HUDEP-2 (cell line): ENCODE results near the gene GPR17.

ENCODE experiments used
- DNase-seq, 76 experiments: peaks; one replicate each; lab custom pipeline; 2025; ENCODE audit not compliant: unreplicated experiment in 76 of 76; lab: John Stamatoyannopoulos, UW

The GPR17 gene

DNA sequence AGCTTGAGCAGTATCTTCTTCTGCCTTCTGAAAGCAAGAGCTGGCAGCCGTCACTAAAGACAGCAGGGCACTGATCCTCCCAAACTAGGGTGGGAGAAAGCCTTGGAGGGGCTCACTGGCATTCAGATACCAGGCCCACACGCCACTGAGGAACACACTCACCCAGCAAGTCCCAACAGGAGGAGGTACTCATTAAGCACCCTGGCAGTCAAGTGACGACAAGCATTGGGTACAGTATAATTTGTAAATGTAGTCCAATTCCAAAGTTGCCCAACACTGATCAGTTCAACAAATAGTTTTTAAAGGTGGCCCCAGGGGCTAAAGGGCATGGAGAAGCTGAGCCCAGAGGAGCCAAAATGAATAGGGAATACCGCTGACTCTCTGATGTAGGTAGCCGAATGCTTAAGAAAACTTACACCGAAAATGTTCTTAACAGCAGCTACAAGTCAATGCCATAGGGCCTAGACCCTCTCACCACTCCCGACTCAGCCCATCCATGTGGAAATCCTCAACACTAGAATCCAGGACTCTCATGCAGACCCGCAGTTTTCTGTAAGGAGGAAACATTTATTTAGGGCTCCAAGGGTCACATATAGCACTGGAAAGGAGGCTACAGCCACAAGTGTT, 19.4 kb downstream of the GPR17 start:
- DNase-seq: no peak

DNA sequence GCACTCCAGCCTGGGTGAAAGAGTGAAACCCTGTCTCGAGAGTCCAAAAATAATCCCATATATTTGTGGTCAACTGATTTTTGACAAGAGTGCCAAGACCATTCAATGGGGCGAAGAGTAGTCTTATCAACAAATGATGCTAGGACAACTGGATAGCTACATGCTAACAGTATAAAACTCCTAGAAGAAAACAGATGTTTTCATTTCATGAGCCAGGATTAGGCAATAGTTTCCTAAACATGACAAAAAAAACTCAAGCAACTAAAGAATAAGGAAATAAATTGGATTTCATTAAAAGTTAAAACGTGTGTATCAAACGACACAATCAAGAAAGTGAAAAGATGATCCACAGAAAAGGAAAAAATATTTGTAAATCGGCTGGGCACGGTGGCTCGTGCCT, 23.1 kb downstream of the GPR17 start:
- no peak for DNase-seq

DNA sequence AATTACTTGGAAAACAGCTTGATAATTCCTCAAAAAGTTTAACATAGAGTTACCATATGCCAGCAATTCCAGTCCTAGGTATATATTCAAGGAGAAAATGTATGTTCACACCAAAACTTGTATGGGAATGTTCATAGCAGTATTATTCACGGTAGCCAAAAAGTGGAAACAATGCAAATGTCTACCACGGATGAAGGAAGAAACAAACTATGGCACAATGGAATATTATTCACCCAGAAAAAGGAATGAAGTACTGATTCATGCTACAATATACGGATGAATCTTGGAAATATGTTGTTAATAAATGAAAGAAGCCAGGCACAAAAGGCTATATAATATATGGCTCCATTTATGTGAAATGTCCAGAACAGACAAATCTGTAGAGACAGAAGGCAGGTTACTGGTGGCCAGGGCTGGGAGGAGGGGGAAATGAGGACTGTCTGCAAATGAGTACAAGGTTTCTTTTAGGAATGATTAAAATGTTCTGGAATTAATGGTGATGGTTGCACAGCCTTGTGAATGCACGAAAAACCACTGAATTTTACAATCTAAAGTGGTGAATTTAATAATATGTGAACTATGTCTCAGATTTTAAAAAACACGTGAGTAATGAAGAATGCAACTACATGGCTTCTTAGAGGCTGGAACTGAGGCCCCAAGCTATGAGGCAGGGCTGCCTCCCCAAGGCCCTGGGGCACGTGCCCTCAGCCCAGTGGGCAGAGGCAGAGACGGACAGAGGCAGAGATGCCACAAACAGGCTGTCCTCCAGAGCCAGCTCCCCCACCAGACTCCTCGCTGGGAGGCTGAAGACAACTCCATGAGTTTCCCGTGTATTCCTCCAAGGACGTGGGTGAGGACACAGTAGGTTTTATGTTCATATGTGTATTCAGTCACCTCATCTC, 24.4 kb downstream of the GPR17 start:
- no peak for DNase-seq

DNA sequence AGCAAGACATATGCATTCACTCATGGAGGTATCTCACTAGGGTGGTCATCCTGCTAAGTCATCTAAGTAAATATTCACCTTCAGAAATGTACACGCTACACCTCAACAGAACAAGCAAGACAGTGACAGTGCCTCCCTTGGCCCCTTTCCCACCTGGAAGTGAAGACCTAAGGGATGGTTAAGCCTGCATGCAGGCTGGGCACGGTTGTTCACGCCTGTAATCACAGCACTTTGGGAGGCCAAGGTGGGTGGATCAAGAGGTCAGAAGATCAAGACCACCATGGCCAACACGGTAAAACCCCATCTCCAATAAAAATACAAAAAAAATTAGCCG, 25.0 kb downstream of the GPR17 start:
- DNase-seq: no peak

DNA sequence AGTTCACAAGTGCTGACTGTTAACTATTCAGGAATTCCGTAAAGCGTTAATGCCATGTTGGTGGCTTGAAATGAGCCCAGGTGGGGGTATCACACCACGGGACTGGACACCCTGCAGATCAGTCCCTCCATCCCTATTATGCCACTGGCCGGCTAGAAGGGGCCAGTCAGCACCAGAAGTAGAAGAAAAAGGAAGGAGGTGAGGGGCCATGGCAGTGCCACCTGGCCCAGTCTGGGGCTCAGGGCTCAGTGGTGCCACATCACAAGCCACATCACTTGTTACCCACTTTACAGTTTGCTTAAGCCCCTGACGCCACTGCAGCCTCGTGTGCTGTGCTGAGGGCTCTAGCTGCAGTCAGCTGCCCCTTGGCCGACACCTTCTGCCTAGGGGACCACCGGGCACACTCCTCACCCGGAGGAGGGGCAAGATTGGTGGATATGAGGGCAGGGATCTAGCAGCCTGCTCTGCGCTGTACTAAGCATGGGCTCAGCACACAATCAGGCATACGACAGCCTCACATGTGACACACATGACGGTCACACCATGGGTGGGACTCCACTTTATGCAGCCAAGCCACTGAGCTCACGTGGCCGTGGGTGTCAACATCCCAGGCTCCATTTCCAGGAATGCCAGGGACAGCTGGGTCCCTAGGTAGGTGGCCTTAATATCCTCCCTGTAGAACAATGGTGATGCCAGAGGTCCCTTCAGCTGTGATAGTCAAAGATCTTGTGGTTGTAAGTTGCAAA, 25.8 kb downstream of the GPR17 start:
- DNase-seq: no peak

DNA sequence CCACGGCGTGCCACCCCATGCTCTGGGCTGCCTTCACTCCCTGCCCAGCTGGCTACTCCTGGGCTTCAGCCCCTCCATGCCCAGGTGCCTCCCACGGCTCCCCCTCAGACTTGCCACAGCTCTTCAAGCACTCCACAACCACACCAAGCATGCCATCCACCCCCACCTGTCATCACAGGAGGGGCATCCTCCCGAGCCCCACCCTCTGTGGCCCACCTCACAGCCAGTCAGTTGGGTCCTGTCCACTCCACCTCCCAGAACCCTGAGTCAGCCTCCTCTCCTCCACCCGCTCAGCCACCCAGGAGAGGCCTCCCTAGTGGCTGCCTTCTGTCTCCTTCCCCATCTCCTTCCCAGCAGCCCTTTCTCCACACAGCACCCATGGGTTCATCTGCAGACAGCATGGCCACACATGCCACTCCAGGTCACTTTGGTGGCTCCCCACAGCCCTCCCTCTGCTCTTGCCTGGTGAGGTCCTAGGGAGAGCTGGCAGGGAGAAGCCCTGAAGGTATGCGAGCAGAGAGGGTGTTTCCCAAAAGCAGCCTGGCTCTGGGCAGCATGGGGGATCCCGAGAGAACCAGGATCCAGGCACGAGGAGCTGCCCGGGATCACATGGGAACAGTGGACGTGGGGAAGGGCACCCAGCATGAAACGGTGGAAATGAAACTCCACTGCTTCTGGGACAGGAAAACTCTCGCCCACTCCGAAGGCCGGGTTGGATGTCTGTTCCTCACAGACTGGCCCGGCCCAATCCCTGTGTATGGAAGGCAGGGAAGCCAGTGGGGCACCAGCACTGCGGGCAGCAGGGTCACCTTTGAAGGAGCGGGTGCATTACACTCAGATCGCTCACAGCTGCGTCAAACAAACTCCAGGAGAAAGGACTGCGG, 26.6 kb downstream of the GPR17 start:
- DNase-seq: no peak

DNA sequence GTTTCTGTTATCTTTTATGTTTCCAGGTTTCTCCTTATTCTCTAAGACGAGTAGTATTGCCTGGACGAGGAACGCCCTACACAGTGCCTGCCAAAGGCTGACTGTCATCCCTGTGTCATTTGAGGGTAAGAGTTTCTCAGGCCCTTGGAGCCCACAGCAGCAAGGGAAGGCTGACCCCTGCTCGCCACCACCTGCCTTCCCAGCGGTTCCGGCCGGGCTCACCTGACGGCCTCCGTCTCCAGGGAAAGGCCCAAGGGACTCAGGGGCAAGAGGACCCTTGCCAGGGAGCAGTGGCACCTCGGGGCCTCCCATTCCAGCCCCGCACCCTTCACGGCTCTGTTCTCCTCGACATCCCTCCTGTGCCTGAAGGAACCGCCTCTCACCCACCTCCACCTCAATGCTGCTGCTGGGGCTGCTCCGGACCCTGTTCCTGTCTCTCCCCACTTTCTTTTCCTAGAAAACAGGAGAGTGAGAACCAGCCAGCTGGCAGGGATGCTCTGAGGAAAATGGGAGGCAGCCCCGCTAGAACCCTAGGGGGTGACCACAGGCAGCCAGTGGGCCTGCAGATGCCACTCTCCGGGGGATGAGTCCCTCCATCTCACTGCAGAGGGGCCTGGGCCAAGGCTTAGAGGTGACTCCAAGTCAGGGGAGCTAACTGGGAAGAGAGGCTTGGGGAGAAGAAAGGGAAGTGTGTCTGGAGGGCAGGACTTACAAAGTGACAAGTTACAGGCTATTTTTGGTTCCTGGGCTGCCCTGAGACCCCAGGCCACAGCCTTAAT, 27.5 kb downstream of the GPR17 start:
- no peak for DNase-seq

DNA sequence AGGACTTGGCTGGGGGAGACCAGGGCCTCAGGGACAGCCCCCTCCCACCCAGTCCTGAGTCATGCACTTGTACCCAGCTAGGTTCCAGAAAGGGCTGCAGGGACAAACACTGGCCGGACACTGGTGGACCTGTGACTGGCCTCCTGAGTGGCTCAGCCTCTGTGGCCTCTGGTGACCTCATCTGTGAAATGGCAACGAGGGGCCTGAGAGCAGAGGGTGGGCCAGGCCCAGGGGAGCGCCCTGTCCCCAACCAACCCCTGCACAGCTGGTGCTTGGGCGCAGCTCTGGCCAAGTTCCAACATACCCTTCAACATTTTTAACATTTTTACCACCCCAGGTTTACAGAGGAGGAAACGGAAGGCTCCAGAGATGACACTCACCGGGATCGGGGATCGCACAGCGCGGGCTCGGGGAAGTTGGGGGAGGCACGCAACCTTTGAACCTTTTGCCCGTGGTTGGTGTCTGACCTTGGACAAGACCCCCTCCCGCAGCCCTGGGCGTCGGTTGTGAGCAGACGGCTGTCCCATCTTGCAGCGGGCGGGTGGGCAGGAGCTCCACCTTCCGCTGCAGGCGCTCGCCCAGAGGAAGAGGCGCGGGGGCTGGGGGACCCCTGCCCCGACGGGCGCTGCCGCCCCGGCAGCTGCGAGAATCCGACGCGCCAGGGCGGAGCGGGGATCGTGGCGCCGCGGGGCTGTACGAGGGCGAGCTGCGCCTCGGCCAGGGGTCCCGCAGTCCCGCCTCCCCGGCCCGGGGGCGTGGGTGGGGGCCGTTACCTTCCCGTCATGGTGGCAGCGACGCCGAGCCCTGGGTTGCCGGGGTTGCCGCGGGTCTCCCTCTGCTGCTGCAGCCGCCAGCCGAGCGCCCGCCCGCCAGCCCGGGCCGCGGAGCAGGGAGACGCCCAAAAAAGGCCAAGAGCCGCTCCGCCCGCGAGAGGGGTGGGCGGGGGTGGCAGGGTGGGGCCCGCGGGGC, 28.6 kb downstream of the GPR17 start:
- DNase-seq: peak in 10 of 76 experiments; percentile 4 to 31 (median 10)

DNA sequence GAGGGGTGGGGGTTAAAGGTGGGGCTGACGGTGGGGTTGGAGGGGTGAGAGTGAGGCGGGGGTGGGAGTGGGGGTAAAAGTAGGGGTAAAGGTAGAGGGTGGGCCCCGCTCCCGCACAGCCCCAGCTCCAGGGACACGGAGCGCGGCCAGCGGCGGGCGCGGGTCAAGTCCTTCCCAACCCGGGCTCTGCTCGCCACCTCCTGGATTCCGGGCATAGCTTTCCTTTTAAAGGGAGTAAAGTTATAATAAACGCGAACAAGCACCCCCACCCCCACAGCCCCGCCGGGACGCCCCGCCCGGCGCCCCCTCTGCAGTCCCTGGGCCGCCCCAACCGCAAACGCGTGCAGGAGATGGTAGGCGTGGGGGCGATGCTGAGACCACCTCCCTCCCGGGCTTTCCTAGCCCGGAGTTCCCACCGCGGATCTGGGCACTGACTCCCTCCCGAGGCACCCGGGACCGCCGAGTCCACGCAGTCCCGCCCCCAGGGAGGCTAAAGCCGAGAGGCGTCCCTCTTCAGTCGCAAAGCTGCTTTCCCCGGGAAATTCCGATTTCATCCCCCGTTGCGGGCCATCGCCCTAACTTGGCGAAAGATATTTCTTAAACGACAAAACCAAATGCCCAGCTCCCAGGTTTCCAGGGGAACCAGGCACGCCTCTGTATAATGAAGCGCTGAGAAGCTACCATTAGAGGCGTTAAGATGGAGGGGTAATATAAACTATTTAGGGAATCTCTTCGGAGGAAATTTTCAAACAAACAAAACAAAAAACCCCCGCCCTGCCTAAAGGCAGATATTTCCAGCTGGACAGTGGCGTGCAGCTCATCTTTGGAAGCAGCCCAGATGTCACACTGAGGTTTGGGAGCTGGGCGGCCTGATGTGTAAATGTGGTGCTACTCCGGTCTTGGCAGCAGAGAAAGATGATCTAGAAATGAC, 29.6 kb downstream of the GPR17 start, which contains the start of gene LIMS2:
LIMS2 (minus strand) TSS at position 200 of the 931 bp plus-strand sequence. CDS start 506 bp downstream, outside the sequence.
- no peak for DNase-seq

DNA sequence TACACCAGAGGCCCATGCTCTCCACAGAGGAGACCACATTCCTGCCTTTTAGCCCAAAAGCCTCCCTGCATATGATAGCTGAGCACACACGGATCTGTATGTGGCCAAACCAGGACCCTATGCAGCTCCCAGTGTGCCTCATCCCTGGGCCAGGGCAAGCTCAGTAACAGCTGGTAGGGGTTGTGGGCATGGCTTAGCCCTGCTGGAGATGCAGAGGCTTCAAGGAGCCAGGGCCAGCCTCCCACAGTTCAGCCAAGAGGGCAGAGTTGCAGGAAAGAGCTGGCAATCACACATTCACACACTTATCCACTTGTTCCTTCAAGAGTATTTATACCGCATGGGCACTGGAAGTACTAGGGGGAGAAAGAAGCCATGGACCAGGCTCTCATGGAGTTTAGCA, 31.0 kb downstream of the GPR17 start:
- DNase-seq: no peak

DNA sequence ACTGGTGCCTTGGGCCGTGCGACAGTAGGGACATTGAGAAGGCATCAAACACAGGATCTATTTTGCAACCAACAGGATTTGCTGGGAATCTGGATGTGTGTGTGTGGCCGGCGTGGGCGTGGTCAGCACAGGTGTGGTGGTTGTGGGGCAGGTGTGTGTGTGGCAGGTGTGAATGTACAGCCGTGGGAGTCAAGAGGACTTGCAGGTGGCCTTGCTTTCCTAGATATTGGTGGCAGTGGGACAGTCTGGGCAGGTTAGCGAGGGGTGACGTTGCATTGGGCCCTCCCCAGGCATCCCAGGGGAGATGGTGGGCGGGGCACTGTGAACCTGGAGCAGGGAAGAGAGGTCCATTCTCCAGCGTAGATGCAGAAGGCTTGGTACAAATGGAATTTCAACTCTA, 32.6 kb downstream of the GPR17 start:
- DNase-seq: no peak

DNA sequence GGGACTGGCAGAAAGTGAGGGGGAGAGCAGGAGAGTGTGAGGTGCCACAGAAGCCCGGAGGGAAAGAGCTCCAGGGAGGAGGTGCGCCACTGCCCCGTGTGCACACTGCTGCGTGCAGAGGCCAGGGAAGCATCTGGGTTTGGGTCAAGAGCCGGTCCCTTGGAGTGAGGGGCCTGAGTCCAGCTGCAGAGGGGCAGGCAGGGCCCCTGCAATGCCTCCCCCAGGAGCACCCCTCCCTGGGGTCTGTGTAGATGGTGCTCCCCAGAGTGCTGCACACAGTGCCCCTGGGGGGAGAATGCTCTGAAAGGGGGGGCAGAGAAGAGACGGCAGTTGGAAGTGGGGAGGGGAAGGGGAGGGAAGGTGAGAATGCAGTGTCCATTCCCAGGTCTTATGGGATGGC, 33.0 kb downstream of the GPR17 start:
- no peak for DNase-seq

DNA sequence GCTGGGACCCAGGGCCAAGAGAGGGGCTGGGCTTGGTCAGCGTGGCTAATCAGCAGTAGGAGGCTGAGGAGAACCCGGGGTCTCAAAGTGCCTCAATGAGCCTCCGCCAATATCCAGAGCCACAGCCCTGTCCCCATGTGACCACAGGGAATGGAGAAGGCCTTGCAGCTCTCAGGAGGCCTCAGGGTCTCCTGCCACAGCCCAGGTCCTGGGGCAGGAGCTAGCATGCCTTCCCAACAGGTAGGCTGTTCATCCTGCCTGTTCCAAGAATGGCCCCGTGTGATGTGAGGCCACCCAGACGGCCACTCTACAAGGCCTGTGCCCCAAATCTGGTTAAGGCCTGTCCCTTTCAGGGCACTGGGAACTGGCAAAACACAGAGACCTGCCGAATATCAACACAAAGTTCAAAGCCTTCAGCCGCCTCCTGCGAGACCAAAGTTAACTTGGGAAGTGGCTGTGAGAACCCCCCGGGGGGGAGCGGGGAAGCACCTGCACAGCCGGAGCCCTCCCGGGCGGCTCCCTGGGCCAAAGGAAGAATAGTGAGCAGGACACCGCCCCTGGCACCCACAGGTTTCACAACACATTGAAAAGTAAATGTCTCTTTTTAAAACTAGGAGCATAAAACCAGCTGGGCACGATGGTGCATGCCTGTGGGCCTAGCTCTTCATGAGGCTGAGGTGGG, 33.9 kb downstream of the GPR17 start:
- no peak for DNase-seq

DNA sequence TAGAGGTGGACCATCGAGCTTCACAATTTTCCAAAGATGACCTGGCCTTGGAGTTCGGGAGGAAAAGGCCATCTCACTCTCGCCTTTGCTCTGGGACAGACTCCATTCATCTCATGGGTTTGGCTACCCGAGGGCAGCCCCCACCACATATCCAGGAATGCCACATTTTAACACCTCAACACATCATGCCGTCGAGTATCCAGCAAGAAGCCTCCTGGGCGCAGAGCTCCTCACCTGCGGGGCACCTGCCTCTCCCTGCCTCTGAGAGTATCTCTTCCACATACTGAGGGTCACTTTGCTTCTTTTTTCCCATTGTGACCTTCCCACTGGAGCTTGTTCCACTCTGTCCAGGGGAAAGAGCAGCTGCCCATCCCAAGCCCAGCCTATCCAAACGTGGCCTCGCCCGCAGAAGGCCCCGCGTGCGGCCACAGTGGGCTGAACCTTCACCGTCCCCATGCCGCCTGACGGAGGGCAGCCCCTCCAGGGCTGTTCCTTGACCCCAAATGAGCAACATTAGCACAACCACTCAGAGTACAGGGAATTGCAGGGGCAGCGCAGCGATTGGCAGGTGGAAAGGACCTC, 34.8 kb downstream of the GPR17 start:
- DNase-seq: no peak

DNA sequence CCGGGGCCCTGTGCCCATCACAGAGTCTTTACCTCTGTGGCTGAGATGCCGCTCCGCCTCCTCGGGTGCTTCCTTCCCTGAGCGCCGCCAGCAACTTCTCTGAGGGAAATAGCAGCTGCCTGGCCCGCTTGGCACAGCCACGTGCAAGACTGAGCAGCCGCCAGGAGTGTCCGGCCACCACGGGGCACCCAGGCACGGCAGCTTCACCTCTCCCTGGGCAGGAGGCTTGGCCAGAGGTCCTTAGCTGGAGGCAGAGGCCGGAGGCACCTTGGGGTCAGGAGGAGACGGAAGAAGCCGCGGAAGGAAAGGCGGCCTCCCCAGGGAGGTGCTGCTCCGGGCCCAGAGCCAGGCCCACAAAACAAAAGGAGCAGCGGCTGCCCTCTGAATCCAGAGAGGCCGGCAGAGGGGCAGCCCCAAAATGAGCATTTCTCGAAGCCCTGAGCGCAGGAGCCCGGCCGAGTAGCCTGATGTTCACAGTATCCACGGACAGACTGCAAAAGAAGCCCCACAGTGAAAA, 35.4 kb downstream of the GPR17 start:
- no peak for DNase-seq
